ENCODE results near the gene TAS1R3.
"Not testable (repeated sequence)": the region's sequence is repeated elsewhere in the genome, so short reads cannot be mapped to it uniquely, and the experiment has no call there.

Gene TAS1R3

DNA sequence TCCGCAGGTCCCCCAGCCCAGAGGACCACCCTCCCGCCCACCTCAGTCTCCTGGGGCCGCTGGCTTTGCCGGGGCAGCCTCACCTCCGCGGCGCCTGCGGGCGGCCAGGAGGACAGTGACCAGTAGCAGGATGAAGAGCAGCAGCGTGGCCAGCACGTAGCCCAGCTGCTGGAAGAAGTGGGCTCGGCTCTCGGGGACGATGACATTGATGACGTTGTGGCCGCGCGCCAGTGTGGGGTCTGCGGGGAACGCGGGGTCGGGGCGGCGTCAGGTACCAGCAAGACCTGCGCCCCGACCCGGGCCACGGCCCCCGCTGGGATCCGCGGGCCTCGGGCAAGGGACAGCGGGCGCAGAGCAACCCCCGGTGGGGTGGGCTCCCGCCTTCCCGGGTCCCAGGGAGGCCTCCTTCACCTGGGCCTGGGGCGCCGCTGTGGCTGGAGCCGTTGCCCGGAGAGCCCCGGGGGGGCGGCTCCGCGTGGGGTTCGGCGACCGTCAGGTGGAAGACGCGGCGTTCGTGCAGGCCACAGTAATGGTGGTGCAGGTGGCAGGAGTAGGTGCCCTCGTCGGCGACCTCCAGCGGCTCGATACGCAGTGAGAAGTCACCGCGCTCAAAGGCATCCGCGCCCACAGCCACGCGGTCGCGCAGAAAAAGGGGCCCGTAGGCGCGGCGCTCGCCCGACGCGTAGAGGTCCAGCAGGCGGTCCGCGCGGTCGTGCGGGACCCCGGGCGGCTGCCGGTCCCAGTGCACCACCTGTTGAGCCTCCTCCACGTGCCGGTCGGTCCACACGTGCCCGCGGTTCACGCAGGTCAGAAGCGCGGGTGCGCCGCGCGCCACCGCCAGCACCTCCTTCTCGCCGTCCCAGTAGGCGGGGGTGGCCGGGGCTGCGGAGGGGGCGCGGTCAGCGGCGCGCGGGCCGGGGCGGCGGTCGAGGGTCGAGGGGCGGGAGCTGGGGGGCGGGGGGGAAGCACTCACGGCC lies 23.5 kb downstream of the TAS1R3 start:
- DNase-seq, result peak; percentile 43

DNA sequence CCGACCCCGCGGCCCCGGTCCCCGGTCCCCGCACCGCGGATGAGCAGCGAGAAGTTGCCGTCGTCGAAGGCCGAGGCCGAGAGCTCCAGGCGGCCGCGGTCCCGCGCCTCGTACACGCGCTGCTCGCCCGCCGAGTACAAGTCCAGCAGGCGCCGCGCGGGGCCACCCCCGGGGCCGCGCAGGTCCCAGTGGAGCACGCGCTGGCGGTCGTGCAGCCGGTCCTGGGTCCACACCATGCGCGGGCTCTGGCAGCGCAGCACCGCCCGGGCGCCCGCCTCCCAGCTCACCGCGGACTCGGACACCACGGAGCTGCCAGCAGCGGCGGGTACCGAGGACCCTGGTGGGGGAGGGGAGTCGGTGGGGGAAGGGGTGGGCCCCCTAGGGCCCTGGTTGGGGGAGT lies 24.3 kb downstream of the TAS1R3 start:
- DNase-seq, result no peak

- no peak for DNase-seq
These were observed 25.2 kb downstream of the TAS1R3 start for GRCh38 chr1:1356166-1356795.

DNA sequence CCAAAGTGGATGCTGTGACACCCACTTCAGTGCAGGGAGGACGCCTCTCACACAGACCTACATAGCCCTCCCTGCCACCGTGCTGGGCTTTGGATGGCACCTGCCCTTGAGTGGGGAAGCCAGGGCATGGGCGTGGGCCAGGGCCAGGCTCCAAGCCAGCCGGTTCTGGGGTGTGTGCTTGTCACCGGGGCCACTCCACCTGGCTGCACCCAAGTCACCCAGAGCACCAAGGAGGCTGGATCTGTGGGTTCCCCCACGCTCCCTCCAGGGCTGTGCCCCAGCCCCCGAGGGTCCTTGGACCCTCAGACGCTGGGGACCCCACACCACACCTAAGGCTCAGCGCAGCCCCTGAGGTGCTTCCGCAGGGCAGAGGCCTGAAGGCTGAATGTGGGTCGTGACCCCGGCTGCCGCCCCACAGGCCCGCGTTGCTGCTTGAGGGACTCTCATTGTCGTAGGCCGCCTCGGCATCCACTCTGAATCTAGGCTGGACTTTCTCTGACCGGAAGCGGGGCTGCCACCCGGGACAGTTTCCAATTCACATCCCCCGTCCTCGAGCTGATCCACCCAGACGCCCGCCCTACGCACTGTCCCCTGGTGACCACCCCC lies 25.8 kb downstream of the TAS1R3 start:
- no peak for DNase-seq

DNA sequence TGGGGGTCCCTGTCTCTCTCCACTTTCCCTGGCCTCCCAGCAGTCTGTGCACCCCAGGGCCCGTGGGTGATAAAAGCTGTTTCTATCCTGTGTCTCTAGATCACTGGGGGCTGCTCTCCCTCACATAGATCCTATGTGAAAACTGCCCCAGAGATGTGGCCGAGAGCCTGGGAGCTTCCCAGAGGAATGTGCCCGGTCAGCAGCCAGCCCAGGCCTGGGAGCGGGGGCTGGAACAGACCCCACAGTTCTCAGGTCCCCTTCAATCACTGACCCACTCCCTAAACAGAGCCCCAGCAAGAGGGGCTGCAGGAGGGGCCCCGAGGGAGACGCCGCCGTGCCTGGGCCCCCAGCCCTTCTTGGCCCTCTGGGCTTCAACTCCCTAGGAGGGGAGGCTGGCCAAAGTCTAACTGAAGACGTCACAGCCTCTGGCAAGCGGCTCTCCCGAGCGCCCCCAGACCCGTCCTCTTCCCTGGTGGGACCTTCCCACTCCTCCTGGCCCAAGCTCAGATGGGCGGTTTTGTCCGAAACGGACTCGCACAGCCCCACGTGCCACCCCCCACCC lies 26.9 kb downstream of the TAS1R3 start:
- DNase-seq, result no peak

GRCh38 chr1:1358433-1359271 lies 27.6 kb downstream of the TAS1R3 start, which contains the start of gene MXRA8:
Gene MXRA8, minus strand, starts transcription at chr1:1358555. Its CDS starts 51 bp downstream, at chr1:1358504.
- no peak for DNase-seq

DNA sequence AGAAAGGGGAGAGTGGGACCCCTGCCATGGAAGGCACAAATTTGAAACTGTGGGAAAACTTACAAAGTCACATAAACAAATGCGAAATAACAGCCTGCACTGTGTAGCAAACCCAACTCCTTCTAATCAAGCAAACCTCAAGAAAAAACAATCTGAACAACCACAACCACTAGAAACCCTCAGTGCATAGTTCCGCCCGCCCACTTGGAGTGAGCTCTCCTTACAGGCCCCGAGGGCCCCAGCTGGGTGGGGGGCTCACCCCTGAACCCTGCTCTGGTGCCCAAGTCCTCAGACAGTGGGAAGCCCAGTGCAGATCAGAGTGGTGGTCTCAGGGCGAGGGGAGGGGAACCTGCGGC lies 28.2 kb downstream of the TAS1R3 start:
- DNase-seq, result no peak

DNA sequence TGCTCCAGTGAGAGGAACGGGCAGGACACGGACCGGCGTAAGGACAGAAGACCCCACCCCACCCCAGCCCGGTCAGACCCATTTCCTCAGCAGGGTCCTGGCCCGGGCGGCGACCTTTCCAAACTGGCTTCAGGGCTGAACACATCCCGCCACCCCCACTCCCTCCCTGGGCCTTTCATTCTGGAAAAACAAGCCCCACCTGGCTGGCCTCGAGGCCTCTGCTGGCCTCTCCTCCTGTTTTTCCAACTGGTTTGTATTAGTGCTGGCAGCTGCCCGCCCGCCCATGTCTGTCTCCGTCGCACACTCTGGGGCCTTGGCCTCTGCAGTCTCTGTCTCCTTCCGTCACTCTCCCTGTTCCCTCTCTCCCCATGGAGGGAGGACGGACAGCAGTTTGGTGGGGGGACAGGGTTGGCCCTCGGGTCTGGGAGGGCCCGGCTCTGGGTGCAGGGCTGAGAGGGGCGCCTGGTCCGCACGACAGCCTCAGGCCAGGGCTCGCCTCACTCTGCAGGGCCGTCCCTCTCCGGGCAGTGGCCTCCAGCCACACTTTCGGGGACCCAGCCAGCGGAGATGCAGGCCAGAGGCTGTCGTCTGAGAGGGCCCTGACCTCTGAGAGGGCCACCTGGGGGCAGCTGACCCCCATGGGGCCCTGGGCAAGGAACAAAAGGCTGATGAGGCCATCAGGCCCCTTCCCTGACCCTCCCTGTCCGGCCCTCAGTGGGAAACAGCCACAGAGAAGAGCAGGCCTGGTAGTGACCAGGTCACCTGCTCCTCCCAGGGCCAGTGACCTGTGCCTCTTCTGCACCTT lies 28.8 kb downstream of the TAS1R3 start:
- no peak for DNase-seq

DNA sequence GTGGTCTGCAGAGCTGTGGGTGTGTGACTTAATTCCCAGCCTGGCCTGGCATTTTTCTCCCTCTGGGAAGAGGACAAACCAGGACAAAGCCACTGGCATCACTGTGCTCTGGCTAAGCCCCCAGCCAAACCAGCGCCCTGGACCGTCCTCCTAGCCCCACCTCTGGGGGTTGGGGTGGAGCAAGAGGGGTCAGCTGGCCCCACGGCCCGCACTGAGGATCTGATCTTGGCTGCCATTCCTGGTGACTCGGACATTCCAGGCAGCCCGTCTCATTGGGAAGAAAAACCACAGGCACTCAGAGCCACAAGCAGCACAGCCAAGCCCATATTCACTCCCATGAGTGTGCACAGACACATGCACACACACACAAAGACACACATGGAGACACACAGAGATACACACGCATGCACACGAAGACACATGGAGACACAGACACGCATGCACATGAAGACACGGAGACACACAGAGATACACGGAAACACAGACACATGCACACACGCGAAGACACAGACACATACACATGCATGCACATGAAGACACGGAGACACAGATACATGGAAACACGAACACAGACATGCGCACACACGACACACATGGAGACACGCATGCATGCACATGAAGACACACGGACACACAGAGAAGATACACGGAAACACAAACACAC lies 29.6 kb downstream of the TAS1R3 start:
- no peak for DNase-seq

GRCh38 chr1:1361233-1361981 lies 30.3 kb downstream of the TAS1R3 start:
- DNase-seq, result no peak

GRCh38 chr1:1361982-1362423 lies 30.9 kb downstream of the TAS1R3 start:
- DNase-seq, result no peak

DNA sequence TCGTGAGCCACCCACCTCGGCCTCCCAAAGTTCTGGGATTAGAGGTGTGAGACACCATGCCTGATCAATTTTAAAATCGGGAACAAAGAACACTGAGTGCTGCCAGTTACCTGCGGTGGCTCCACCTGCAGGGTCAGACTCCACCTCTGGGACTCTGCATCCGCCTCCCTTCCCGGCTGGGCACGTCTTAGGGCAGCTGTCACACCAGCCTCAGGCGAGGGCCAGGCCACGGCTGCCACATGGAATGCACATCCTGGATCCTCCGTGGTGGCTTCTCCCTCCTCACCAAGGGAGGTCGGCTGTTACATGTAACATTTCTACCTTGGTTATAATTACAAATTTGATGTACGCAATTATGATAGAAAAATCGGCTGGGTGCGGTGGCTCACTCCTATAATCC lies 33.2 kb downstream of the TAS1R3 start:
- DNase-seq, result no peak

DNA sequence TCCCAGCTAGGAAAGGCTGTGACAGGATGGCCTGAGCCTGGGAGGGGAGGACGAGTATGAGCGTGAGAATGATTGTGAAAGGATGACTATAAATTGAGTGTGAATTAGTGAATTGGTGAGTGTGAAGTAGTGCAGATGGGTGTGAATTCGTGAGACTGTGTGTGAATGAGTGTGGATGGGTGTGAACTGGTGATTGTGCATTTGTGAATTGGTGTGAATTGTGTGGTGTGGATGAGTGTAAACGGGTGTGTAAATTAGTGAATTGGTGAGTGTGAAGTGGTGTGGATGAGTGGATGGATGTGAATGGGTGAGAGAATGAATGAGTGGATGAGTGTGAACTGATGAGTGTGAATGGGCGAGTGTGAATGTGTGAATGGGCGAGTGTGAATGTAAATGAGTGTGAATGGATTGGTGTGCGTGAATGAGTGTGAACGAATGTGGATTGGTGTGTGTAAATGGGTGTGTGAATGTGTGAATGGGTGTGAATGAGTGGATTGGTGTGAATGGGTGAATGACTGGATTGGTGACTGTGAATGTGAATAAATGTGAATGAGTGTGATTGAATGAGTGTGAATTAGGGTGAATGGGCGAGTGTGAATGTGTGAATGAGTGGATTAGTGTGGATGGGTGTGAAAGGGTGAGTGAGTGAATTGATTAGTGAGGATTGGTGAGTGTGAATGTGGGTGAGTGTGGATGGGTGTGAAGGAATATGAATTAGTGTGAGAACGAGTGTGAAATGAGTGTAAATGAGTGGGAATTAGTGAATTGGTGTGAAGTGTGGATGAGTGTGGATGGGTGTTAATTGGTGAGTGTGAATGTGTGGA lies 35.0 kb downstream of the TAS1R3 start:
- DNase-seq, result no peak

- no peak for DNase-seq
These were observed 35.6 kb downstream of the TAS1R3 start for GRCh38 chr1:1366699-1367066.

GRCh38 chr1:1367315-1367714 lies 36.2 kb downstream of the TAS1R3 start:
- no peak for DNase-seq

- not testable (repeated sequence) for DNase-seq
These were observed 39.0 kb downstream of the TAS1R3 start for GRCh38 chr1:1370094-1370493.

- DNase-seq, result no peak
These were observed 39.8 kb downstream of the TAS1R3 start for GRCh38 chr1:1370771-1371300.

DNA sequence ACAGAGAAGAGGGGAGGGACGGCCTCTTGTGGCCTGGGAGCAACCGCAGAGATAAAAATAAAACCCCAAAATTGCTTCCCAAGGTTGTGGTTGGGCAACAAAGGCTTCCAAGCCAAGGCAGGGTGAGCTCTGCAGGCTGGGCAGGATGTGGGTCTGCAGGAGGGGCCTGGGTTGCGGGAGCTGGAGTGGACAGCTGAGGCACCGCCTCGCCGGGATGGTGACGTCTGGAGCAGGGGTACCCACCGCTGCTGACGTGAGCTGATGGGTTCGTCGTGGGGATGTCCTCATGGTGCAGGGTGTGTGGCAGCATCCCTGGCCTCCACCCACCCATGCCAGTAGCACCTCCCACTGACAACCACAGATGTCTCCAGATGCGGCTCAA lies 40.3 kb downstream of the TAS1R3 start:
- peak; percentile 45 for DNase-seq
